Peyer's patch (tissue), 4 donors: Measurements from ENCODE around the gene NAT10. TPM values are rescaled to one million over a fixed set of nuclear protein-coding genes. Genes with fewer than 3 reads are reported as not detected.
"Not testable (repeated sequence)": the region's sequence is repeated elsewhere in the genome, so short reads cannot be mapped to it uniquely, and the experiment has no call there.

Experiments used
- DNase-seq, 3 donors: peaks; one replicate each; pipeline ENCODE4 v3.0.0-alpha.2; 2017 to 2019
- H3K27ac ChIP-seq, 4 donors: fragments of 200-600 bp; sonication (generic); one replicate each; pipeline ENCODE4 v1.5.1; 2016 to 2019
- H3K27me3 ChIP-seq, 2 donors: fragments of 200-600 bp; sonication (generic); one replicate each; pipeline ENCODE4 v1.5.1; 2019
- H3K36me3 ChIP-seq, 3 donors: fragments of 200-600 bp; sonication (generic); one replicate each; pipeline ENCODE4 v1.5.1; 2016 to 2019
- H3K4me1 ChIP-seq, 4 donors: fragments of 200-600 bp; sonication (generic); one replicate each; pipeline ENCODE4 v1.5.1; 2016 to 2019
- H3K4me3 ChIP-seq, 4 donors: fragments of 200-600 bp; sonication (generic); 1 replicate in 3 of 4; 2 replicates in 1 of 4; pipeline ENCODE4 v1.5.1; 2016 to 2019; ENCODE audit warnings: mild to moderate bottlenecking in 1 of 4
- H3K9me3 ChIP-seq, 4 donors: fragments of 200-600 bp; sonication (generic); one replicate each; pipeline ENCODE4 v1.5.1; 2016 to 2019; ENCODE audit warnings: mild to moderate bottlenecking in 1 of 4
- POLR2A ChIP-seq, 2 donors: fragments of 450-650 bp; IDR thresholded peaks; one replicate each; pipeline ENCODE4 v1.5.1; 2017; ENCODE audit warnings: antibody characterized with exemption in 2 of 2, mild to moderate bottlenecking in 2 of 2, moderate library complexity in 2 of 2
- total RNA-seq, 4 donors: library from RNA; depleted of rRNA; stranded (reverse); fragments of >200 nt; gene quantifications; one replicate each; pipeline ENCODE4 v1.1.0, GENCODE V29; 2016
- TF ChIP-seq, protein P1 (sequence below), 6 experiments: fragments of 450-650 bp in 4 of 6; fragments of 200-600 bp in 2 of 6; sonication (generic) in 1 of 6; IDR thresholded peaks; one replicate each; pipeline ENCODE4 v1.5.1; 2017 to 2019; ENCODE audit warnings: antibody characterized with exemption in 6 of 6, mild to moderate bottlenecking in 3 of 6, moderate library complexity in 1 of 6

NAT10 gene
- 10 to 100 TPM; 13.3 to 56.9 (median 24.2) TPM for total RNA-seq

- DNase-seq = peak; percentile 95 to 99 (median 96)
- Histone ChIP-seq H3K4me3 (peak within 1 kb of the TSS; percentile 74 to 88 (median 84)), H3K4me1 (peaks cover 4 to 9% (median 7%) of the 10 kb centered on the region in 4 donors), H3K36me3 (peaks cover 0 to 29% (median 0%) of the 10 kb centered on the region in 3 donors), H3K9me3 (no peaks in the 10 kb centered on the region), H3K27ac (peak within 1 kb of the TSS; percentile 89 to 96 (median 92)), H3K27me3 (no peaks in the 10 kb centered on the region)
- TF ChIP-seq, protein P1, sequence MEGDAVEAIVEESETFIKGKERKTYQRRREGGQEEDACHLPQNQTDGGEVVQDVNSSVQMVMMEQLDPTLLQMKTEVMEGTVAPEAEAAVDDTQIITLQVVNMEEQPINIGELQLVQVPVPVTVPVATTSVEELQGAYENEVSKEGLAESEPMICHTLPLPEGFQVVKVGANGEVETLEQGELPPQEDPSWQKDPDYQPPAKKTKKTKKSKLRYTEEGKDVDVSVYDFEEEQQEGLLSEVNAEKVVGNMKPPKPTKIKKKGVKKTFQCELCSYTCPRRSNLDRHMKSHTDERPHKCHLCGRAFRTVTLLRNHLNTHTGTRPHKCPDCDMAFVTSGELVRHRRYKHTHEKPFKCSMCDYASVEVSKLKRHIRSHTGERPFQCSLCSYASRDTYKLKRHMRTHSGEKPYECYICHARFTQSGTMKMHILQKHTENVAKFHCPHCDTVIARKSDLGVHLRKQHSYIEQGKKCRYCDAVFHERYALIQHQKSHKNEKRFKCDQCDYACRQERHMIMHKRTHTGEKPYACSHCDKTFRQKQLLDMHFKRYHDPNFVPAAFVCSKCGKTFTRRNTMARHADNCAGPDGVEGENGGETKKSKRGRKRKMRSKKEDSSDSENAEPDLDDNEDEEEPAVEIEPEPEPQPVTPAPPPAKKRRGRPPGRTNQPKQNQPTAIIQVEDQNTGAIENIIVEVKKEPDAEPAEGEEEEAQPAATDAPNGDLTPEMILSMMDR (IDR thresholded peaks at IDR 0.05) = peak in 4 of 6 experiments; percentile 11 to 54 (median 41)
- TF ChIP-seq POLR2A (IDR thresholded peaks at IDR 0.05) = peak; percentile 75 to 82
These were observed at the start of gene NAT10 for GRCh38 chr11:34105079-34105956. Gene NAT10 (plus strand): TSS chr11:34105629. CDS start chr11:34108226, 2,597 bp downstream.

DNA sequence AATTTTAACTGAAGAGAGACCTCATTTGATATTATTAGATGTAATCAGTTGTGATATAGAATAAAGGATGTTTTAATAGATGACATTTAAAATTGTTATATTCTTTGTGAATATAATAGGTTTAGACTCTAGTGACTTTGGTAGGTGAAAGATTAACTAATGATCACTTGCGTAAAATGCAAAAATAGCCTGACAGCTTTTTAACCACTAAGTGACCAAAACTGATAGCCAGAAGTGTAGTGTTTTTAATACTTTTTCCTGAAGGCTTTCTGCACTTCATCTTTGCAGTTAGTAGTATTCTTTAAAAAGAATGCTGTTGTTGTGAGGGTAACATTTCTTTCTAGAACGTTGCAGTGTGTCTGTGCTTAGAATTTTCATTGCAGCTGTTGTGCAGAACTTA lies 48.8 kb upstream of the NAT10 start:
- H3K4me3 ChIP-seq = peak overlapping the region in 1 of 4 donors; percentile 2
- no peaks in the 10 kb centered on the region for H3K27me3 ChIP-seq
- H3K27ac ChIP-seq = no peak overlapping the region
- H3K4me1 ChIP-seq = peaks cover 4 to 60% (median 17%) of the 10 kb centered on the region in 4 donors
- DNase-seq = no peak
- TF ChIP-seq POLR2A (IDR thresholded peaks at IDR 0.05) = no peak
- TF ChIP-seq, protein P1 (IDR thresholded peaks at IDR 0.05) = no peak
- H3K36me3 ChIP-seq = peaks cover 0 to 14% (median 0%) of the 10 kb centered on the region in 3 donors
- no peaks in the 10 kb centered on the region for H3K9me3 ChIP-seq

GRCh38 chr11:34063061-34063795 lies 42.2 kb upstream of the NAT10 start:
- Histone ChIP-seq H3K9me3 (no peaks in the 10 kb centered on the region), H3K27me3 (no peaks in the 10 kb centered on the region), H3K27ac (no peak overlapping the region), H3K4me3 (no peak overlapping the region), H3K36me3 (peaks cover 0 to 18% (median 0%) of the 10 kb centered on the region in 3 donors), H3K4me1 (peaks cover 0 to 55% (median 8%) of the 10 kb centered on the region in 4 donors)
- no peak for TF ChIP-seq POLR2A (IDR thresholded peaks at IDR 0.05)
- TF ChIP-seq, protein P1 (IDR thresholded peaks at IDR 0.05) = no peak
- DNase-seq = no peak

- H3K9me3 ChIP-seq = no peaks in the 10 kb centered on the region
- H3K27ac ChIP-seq = no peak overlapping the region
- no peaks in the 10 kb centered on the region for H3K27me3 ChIP-seq
- DNase-seq = no peak
- TF ChIP-seq, protein P1 (IDR thresholded peaks at IDR 0.05) = no peak
- no peak for TF ChIP-seq POLR2A (IDR thresholded peaks at IDR 0.05)
- H3K36me3 ChIP-seq = peaks cover 0 to 18% (median 0%) of the 10 kb centered on the region in 3 donors
- no peak overlapping the region for H3K4me3 ChIP-seq
- H3K4me1 ChIP-seq = peaks cover 0 to 44% (median 9%) of the 10 kb centered on the region in 4 donors
These were observed 41.1 kb upstream of the NAT10 start for GRCh38 chr11:34064291-34064690.

DNA sequence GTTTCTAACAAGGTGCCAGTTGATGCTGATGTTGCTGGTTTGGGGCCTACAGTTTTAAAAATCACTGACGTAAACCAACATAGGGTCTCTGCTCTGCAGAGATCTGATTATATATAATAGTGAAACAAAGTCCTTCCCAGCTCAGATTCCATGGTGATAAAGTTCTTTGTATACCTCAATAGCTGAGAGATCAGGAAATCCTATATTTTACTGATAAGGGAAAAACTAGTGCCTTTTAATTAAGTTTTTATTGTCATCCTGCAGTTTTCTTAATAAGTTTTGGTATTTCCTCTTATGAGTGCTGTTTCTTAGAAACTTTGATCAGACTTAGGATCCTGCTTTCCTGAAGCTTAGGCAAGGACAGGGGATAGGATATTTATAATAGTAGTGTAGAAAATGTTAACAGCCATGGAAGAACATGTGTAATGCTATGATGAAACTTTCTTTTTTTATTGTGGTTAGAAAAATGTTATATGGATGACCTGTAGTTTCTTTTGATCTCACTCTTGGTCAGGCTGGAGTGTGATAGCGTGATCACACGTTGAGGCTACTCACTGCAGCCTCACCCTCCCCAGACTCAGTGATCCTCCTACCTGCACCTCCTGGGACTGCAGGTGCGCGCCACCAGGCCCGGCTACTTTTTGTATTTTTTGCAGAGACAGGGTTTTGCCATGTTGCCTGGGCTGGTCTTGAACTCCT lies 39.8 kb upstream of the NAT10 start:
- DNase-seq = no peak

GRCh38 chr11:34066766-34067165 lies 38.7 kb upstream of the NAT10 start:
- not testable (repeated sequence) for H3K4me3 ChIP-seq, H3K9me3 ChIP-seq, H3K27me3 ChIP-seq, DNase-seq
- Histone ChIP-seq H3K27ac (peak overlapping the region in 1 of 4 donors; percentile 7), H3K4me1 (peaks cover 0 to 39% (median 7%) of the 10 kb centered on the region in 4 donors), H3K36me3 (peaks cover 0 to 13% (median 0%) of the 10 kb centered on the region in 3 donors)

More for the DNA sequence above, 39.8 kb upstream of the NAT10 start:
- Histone ChIP-seq H3K27ac (no peak overlapping the region), H3K9me3 (no peaks in the 10 kb centered on the region), H3K4me3 (no peak overlapping the region), H3K4me1 (peaks cover 0 to 39% (median 7%) of the 10 kb centered on the region in 4 donors), H3K27me3 (no peaks in the 10 kb centered on the region), H3K36me3 (peaks cover 0 to 18% (median 0%) of the 10 kb centered on the region in 3 donors)
- TF ChIP-seq, protein P1 (IDR thresholded peaks at IDR 0.05) = peak in 1 of 6 experiments; percentile 9
- TF ChIP-seq POLR2A (IDR thresholded peaks at IDR 0.05) = no peak
